Coronary artery (tissue), 2 donors: ENCODE measurements around the gene DNTTIP2.
A peak's percentile ranks its signal among the peaks of the same experiment; 100 is the strongest.
"Not testable (repeated sequence)": the region's sequence is repeated elsewhere in the genome, so short reads cannot be mapped to it uniquely, and the experiment has no call there.

ENCODE experiments used
- DNase-seq: peaks from one replicate; pipeline ENCODE4 v3.0.0-alpha.2; 2017; ENCODE audit warnings: low spot score
- H3K27ac ChIP-seq, 2 donors: fragments of 200-600 bp; sonication (generic); one replicate each; pipeline ENCODE4 v1.5.1; 2016 to 2019
- H3K4me3 ChIP-seq: fragments of 200-600 bp; sonication (generic); 2 replicates; pipeline ENCODE4 v1.5.1; 2016; ENCODE audit warnings: mild to moderate bottlenecking, moderate library complexity
- CTCF ChIP-seq: fragments of 200-600 bp; sonication (generic); IDR thresholded peaks from one replicate; pipeline ENCODE4 v1.5.1; 2019; ENCODE audit warnings: antibody characterized with exemption

Gene DNTTIP2

DNA sequence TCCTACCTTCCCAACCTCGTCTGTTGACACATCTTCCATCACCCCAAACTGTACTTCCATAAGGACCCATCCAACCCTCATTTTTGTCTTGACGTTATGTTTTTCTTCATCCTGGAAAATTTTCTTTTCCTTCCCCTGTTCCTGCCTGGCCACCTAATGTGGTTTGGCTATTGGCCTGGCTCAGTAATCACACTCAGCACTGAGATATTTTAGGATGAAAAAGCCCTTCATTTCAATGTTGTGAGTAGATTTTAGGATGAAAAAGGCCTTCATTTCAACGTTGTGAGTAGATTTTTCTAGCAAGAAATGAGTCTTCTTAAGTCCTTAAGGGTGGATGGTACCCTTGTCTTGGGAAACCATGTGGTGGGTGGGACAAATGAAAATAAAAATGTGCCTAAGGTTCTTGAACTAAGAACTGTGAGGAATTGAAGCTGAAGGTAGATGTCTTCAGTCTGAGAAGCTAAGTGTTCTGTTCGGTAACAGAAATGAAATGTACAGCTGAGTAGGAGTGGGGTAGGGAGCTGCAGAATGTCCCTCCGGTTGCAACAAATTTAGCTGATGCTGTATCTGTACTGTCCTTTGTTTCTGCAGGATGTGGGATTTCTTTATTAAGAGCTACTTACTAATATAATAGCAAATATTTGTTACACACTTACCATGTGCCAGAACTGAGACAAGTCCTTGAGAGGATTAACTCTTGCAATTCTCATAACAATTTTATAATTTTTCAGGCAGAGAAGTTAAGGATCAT is 36.1 kb downstream of the DNTTIP2 start:
- no peak for TF ChIP-seq CTCF
- DNase-seq = no peak
- no peak overlapping the region for H3K27ac ChIP-seq
- H3K4me3 ChIP-seq = no peak overlapping the region

DNA sequence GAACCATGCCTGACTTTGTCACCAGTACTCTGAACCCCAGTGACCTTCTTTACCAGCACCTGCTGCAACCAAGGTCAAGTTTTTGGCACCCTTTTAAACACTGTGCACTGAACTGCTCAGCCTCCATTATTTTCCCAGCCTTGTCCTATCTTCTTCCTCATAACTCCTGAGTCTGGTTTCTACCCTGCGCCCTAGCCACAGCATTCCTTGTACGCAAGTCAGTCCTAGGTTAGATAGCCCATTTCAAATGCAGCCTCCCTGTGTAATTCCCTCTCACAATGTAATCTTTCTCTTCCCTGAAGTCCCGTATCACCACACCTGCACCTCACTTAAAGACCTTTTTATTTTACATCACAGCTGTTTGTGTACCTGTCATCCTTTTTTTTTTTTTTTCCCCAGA is 37.2 kb downstream of the DNTTIP2 start:
- no peak for DNase-seq
- no peak for TF ChIP-seq CTCF
- H3K27ac ChIP-seq = no peak overlapping the region
- H3K4me3 ChIP-seq = no peak overlapping the region

GRCh38 chr1:93840956-93841482 is 38.0 kb downstream of the DNTTIP2 start:
- H3K27ac ChIP-seq = no peak overlapping the region
- no peak for DNase-seq
- no peak for TF ChIP-seq CTCF
- no peak overlapping the region for H3K4me3 ChIP-seq

DNA sequence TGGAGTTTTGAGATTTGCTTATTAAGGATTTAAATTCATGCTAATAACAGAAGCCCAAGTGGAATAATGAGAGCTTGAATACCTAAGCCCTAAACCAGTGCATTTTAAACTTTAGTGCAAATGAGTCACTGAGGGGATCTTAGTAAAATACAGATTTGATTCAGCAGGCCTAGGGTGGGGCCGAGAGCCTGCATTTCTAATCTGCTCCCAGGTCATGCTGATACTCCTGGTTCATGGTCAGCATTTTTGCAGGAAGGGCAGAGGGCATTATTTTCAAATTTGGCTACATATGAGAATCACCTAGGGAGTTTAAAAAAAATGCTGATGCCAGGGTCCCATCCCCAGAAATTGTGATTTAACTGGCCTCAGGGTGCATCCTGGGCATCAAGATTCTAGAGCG is 39.3 kb downstream of the DNTTIP2 start:
- peak overlapping the region in 1 of 2 donors; percentile 13 for H3K27ac ChIP-seq
- DNase-seq = no peak
- H3K4me3 ChIP-seq = no peak overlapping the region
- no peak for TF ChIP-seq CTCF

GRCh38 chr1:93839307-93839706 is 39.7 kb downstream of the DNTTIP2 start:
- no peak overlapping the region for H3K4me3 ChIP-seq
- no peak for DNase-seq
- no peak for TF ChIP-seq CTCF
- no peak overlapping the region for H3K27ac ChIP-seq

GRCh38 chr1:93837961-93838360 is 41.0 kb downstream of the DNTTIP2 start:
- DNase-seq = no peak
- Histone ChIP-seq H3K27ac (no peak overlapping the region), H3K4me3 (no peak overlapping the region)
- no peak for TF ChIP-seq CTCF

DNA sequence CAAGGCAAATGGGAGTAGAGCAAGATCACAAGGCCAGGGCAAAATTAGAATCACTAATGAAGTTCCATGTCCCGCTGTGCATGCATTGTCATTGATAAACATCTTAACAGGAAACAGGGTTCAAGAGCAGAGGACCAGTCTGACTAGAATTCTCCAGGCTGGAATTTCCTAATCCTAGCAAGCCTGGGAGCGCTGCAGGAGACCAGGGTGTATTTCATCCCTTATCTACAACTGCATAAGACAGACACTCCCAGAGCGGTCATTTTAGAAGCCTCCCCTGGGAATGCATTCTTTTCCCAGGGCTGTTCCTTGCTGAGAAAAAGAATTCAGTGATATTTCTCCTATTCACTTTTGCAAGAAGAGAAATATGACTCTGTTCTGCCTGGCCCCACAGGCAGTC is 45.7 kb downstream of the DNTTIP2 start:
- not testable (repeated sequence) for H3K4me3 ChIP-seq, DNase-seq, H3K27ac ChIP-seq
